HG03196 (cell line): Measurements from ENCODE around the gene HTR7.

Experiments
- ATAC-seq: cut with Tn5 transposase; IDR thresholded peaks from one replicate; pipeline ENCODE4 v1.9.1; 2021; ENCODE audit not compliant: unreplicated experiment

The HTR7 gene

GRCh38 chr10:90805206-90805605 is 52.6 kb downstream of the HTR7 start:
- ATAC-seq = no peak

- no peak for ATAC-seq
Measured at GRCh38 chr10:90804354-90804753, 53.5 kb downstream of the HTR7 start.

- ATAC-seq = no peak
Measured at GRCh38 chr10:90801608-90802007, 56.2 kb downstream of the HTR7 start.

DNA sequence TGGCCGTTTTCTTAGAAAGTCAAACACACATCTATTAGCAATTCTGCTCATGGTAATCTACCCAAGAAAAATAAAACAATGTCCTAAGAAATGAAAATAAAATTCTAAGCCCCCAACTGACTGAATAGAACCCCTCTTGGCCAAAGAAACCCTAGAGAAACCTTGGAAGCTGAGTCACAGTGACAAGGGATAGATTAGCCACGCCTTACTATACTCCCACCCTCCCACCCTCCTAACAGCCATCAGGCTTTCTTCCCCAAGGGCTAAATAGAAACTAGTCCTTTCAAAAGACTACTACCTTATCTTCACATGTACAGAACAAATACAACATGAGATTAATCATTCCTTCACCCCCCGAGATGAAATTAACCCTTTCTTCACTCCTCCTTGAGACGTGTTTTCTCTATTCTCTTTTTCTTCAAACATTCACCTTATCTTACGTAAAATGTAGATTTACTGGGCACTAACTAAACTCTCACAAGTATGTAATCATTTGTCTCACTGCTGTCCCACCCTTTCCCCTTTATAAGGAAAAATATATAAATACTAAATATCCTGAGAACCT is 57.5 kb downstream of the HTR7 start:
- ATAC-seq = no peak

DNA sequence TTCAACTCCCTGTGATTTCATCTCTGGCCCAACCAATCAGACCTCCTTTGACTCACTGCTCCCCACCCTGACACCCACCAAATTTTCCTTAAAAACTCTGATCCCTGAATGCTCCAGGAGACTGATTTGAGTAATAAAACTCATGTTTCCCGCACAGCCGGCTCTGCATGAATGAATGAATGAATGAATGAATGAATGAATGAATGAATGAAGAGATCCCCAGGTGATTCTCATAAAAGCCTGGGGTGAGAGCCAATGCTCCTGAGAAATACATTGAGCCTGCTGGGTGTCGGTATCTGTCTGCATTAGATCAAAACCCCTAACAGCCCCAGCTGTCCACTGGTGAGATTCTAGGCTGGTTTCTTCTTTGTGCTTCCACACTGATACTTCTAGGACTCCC is 58.7 kb downstream of the HTR7 start:
- ATAC-seq = no peak

- no peak for ATAC-seq
Measured at GRCh38 chr10:90798482-90798881, 59.4 kb downstream of the HTR7 start.

- ATAC-seq = no peak
Measured at GRCh38 chr10:90790422-90790821, 67.4 kb downstream of the HTR7 start.

DNA sequence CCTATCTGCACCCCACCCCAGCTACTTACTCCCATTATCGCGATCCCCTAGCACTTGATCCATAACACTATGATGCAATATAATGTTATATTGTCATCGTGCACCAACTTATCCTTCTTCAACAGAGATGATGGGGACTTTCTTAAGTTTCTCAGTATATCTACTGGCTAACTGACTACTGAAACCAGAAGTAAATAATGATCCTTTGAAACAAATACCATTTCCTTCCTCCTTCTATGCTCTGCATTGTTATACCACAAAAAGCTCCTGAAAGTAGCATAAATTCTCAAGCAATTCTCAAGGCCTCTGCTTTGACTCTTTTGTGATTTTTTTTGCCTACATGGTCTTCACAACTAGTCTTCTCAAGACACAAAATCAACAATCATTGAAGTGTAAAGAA is 68.9 kb downstream of the HTR7 start:
- peak; percentile 58 for ATAC-seq

DNA sequence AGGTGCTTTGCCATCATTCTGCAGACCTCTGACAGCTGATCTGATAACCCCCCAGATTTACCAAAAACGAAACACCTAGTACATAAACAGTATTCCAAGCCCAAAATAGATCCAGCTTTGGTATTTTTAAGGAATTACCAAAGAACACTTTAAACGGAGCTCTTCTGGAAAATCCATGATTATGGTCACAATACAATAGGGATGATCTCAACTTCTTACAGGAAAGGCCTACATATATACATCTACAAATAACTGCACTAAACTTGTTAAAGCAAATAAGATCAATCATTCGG is 69.7 kb downstream of the HTR7 start:
- no peak for ATAC-seq

- no peak for ATAC-seq
Measured at GRCh38 chr10:90787393-90788198, 70.2 kb downstream of the HTR7 start.

GRCh38 chr10:90785782-90786181 is 72.1 kb downstream of the HTR7 start:
- ATAC-seq = no peak

GRCh38 chr10:90784771-90785170 is 73.1 kb downstream of the HTR7 start:
- no peak for ATAC-seq

DNA sequence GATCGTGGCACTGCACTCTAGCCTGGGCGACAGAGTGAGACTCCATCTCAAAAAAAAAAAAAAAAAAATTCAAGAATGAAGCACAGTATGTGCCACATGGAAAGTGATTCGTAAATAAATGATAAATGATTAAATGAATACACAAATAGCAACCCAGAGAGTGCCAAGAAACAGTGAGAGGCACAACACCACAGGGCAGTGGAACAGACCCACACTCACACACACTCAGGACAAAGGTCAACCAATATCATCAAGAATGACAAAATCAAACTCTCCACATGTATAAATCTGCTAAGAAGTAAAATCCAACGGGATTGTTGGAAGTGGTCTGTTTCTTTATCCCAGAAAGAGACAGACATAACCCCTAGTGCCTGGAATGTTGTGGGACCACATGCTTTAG is 77.4 kb downstream of the HTR7 start:
- no peak for ATAC-seq

GRCh38 chr10:90779548-90779947 is 78.3 kb downstream of the HTR7 start:
- no peak for ATAC-seq

GRCh38 chr10:90777621-90778020 is 80.2 kb downstream of the HTR7 start:
- no peak for ATAC-seq

DNA sequence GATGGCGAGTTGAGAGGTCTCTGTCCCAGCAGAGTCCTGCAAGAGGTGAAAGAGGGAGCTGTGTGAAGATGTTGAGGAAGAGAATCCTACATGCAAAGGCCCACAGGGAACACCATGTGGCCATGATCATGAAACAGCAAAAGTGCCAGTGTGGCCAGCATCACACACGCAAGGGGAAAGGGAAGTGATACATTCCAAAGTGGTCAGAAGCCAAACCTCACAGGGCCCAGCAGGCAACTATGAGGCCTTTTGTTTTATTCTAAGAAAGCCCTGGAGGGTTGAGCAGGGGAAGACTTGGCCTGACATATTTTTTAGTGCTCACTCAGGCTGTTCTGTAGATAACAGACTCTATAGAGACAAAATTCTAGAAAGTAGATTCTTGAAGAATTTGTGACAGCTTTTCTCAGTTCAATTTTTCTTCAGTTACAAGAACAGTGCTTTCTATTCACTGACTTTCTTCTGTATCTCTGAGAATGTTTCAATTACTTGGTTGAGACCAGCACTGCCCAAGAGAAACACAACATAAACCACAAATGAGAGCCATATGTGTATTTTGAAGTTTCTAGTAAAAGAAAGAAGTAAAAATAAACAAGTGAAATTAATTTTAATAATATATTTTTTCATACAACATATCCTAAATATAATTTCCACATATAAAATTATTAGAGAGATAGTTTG is 82.3 kb downstream of the HTR7 start:
- ATAC-seq = no peak

- no peak for ATAC-seq
Measured at GRCh38 chr10:90769946-90770841, 87.6 kb downstream of the HTR7 start.

DNA sequence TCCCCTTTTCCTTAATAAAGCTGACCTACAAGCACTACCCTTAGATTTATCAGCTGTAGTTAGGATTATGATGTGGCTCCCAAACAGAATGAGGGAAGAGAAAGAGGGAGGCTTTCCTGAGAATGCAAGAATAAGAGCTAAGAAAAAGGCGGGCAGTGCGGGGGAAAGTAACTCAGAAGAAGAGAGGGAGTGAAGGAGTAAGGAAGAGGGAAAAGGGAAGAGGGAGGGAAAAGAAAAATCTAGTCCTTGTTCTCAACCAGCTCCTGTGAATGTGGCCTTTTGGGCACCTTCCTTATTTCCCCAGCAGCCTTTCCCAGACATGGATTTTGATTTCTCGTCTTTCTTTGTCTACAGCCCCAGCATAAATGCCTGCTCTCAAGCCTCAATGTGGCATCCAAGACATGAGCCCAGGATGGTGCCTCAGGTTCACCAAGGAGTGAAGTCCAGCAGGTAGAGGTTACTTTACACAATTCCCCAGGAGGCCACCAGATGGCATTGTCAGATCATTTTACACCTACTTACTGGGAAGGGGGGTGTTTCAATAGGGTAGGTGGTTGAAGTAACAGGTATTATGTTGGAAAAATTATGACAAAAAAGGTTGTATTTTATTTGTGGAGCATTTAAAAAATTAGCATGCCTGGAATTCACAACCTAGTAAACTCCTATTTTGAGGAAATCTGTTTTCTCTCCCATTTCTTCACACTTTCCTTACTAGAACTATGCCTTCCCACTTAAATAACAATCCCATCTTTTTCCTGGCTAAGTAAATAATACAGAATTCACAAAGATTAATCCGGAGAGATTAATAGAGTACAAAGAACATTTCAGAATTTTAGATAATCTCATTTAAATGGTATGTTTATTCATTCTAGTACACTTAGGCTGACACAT is 106.5 kb downstream of the HTR7 start:
- ATAC-seq = no peak

GRCh38 chr10:90746829-90747228 is 111.0 kb downstream of the HTR7 start:
- no peak for ATAC-seq

GRCh38 chr10:90745565-90745964 is 112.3 kb downstream of the HTR7 start:
- ATAC-seq = no peak
